Measurements from ENCODE around the gene CARHSP1.

The CARHSP1 gene

DNA sequence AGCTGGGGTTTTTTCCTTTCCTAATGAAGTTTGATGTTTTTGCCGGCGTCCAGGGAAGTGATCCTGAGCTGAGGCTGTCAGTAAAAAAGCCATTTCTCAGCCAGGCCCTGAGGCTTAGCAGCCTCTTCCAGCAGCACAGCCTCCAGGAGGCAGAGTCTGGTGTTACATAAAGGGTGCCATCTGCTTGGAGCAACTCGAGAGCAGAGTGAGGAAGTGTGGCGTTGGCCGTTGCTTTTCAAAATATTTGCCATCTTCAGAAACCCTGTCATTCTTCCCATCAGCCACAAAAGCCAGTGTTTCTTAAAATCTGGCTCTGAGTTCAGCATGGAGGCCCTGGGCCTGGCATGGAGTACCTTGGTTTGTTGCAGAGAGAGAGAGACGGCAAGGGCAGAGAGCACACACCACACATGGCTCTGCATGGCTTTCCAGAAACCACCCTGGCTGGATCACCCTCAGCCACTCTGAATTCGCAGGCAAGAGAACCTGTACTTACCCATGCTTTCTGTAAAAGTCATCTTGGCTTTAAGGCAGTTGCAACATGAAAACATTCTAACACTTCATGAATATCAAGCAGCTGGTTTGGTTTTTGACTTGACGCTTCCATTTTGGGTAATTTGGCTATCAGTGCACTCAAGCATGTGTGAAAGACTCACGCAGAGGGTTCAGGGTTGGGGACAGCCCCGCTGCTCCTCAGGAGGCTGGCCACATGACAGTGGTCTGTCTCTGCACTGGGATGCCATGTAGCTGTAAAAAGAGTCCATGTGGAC is 50.1 kb downstream of the CARHSP1 start:
- TF ChIP-seq, protein P1, sequence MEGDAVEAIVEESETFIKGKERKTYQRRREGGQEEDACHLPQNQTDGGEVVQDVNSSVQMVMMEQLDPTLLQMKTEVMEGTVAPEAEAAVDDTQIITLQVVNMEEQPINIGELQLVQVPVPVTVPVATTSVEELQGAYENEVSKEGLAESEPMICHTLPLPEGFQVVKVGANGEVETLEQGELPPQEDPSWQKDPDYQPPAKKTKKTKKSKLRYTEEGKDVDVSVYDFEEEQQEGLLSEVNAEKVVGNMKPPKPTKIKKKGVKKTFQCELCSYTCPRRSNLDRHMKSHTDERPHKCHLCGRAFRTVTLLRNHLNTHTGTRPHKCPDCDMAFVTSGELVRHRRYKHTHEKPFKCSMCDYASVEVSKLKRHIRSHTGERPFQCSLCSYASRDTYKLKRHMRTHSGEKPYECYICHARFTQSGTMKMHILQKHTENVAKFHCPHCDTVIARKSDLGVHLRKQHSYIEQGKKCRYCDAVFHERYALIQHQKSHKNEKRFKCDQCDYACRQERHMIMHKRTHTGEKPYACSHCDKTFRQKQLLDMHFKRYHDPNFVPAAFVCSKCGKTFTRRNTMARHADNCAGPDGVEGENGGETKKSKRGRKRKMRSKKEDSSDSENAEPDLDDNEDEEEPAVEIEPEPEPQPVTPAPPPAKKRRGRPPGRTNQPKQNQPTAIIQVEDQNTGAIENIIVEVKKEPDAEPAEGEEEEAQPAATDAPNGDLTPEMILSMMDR (IDR thresholded peaks at IDR 0.05; ENCODE audit: control insufficient read depth, extremely low read depth, insufficient read depth): no peak
- DNase-seq (ENCODE audit: low read depth): no peak
- no peak overlapping the region for H3K4me3 ChIP-seq (ENCODE audit: low read depth, low read length)

DNA sequence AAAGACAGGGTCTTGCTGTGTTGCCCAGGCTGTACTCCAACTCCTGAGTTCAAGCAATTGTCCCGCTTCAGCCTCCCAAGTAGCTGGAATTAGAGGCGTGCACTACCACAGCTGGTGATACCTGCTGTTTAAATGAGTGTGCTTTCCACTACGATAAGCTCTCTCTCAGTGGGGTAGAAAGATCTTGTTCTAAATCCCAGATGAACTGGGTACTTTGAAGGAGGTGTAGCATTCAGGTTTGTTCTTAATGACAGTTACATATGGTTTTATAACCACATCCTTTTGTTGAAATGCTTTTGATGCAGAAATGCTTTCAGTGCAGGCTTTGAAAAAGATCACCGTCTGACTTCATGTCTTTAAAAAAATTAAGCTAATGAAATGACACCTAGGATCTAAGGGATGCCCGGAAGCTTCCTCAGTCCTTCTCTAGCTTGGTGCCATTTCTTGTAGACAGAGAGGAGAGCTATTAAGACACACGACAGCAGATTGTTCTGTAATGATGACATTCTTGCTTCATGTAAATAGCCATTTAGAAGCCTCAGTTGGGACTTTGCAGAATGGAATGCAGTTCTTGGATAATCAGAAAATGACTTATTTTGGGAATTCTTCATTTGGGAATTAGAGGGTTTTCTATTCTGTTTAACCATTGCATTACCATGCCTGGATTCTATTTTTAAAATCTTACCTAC is 51.7 kb downstream of the CARHSP1 start:
- H3K4me3 ChIP-seq (ENCODE audit: low read depth, low read length): no peak overlapping the region
- DNase-seq (ENCODE audit: low read depth): no peak
- TF ChIP-seq, protein P1 (IDR thresholded peaks at IDR 0.05; ENCODE audit: control insufficient read depth, extremely low read depth, insufficient read depth): no peak

DNA sequence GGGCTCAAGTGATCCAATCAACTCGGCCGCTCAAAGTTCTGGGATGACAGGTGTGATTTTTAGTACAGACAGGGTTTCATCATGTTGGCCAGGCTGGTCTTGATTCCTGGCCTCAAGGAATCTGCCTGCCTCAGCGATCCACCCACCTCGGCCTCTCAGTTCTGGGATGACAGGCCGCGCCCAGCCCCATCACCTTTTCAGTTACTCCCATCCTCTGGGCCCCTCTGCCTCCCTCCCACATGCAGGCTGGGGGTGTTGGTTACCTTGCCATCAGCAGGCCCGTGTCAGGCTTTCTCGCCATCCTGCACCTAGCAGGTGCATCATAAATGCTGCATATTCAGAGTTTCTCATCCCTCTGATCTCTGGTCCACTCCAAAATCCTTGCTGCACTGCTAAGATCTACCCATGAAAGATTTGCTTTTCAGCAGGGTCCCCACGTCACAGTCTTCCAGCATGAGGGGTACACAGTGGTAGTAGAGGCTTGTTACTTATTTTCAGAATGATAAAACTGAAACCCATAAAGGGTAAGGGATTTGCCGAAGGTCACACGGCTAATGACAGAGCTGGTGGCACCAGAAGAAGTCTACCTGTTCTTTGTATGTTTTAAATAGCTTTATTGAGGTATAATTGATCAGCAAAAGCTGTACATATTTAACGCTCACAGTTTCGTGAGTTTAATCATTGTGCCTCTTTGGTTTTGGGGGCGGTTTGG is 54.6 kb downstream of the CARHSP1 start:
- H3K4me3 ChIP-seq (ENCODE audit: low read depth, low read length): no peak overlapping the region
- no peak for DNase-seq (ENCODE audit: low read depth)
- TF ChIP-seq, protein P1 (IDR thresholded peaks at IDR 0.05; ENCODE audit: control insufficient read depth, extremely low read depth, insufficient read depth): no peak

DNA sequence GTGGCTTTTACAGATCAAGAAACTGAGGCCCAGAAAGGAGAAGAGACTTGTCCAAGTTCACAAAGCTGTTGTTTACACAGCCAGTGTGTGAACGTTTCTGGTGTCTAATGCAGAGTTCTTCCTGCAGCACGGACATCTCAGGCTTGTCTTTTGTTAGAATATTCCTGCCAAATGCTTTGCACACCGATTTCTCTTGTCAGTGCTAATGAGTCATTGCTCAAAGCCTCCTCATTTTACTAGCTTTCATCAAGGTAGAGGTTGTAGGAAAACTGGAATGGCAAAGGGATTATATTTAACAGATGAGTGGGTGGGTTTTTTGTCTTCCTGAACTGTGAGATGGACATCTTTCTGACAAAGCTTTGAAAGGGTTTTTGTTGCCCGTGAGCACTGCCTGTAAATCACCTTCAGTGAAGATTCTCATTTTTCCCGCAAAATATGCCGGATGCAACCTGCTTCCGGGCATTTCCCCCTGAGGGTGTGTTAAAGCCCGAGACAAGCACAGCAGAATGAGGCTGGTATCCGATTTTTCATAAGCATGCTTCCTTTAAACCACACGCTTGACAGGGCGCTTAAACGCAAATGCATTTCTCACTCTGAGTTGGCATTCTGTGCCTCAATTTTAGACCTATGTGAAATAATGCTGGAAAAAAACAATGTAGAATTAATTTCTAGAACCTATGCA is 56.5 kb downstream of the CARHSP1 start:
- TF ChIP-seq, protein P1 (IDR thresholded peaks at IDR 0.05; ENCODE audit: control insufficient read depth, extremely low read depth, insufficient read depth): no peak
- no peak overlapping the region for H3K4me3 ChIP-seq (ENCODE audit: low read depth, low read length)
- no peak for DNase-seq (ENCODE audit: low read depth)

DNA sequence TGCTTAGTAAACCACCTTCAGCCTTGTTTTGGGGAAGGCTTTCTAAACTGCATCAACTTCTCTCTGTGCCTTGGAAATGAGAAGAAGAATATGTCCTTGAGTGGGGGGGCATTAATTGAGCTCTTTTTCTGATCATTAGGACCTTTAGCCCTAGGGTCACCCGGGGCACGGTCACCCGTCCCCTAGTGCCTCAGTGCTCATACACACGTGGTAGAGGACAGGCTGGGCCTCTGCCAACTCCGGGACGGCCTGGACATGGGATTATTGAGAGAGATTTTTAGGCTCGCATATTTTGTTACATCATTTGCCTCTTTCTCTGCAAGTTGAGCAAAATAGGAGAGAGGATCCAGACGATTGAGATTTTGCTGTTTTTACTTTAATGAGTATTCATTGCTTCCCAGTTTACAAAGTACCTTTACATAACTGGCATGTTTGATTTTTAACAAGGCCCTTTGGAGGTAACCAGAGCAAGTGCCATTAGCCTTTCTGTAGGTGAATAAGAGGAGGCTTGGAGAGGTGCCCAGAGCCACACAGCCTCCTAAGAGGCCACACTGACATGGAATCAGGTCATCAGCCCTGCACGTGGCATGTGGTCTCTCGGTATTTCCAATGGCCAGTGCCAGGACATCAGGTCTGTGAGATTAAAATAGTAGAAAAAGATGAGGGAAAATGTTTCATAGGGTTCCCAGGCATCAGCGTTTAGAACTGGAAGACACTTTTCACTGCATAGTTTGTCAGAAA is 60.0 kb downstream of the CARHSP1 start:
- TF ChIP-seq, protein P1 (IDR thresholded peaks at IDR 0.05; ENCODE audit: control insufficient read depth, extremely low read depth, insufficient read depth): no peak
- DNase-seq (ENCODE audit: low read depth): no peak
- no peak overlapping the region for H3K4me3 ChIP-seq (ENCODE audit: low read depth, low read length)

DNA sequence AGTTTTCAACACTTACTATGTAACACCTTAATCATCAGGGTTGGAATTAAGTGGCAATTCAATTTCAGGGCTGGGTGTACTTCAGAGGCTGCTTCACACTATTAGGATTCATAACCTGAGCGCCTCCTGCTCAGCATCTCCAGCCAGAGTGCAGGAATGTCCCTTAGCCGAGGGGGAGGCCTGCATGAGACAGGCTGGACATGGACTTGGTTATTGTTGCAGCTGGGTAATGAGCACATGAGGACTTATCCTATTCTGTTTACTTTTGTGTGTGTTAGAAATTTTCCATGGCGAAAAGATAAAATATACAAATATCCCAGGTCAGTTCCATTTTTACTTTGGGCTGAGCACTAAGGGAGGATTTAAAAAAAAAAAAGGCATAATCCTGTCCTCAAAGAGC is 60.8 kb downstream of the CARHSP1 start:
- TF ChIP-seq, protein P1 (IDR thresholded peaks at IDR 0.05; ENCODE audit: control insufficient read depth, extremely low read depth, insufficient read depth): no peak
- no peak overlapping the region for H3K4me3 ChIP-seq (ENCODE audit: low read depth, low read length)
- no peak for DNase-seq (ENCODE audit: low read depth)
